Tibial artery (tissue), 4 donors: ENCODE data around the gene RUNX1.

Experiments
- DNase-seq, 2 donors: peaks; one replicate each; pipeline ENCODE4 v3.0.0-alpha.2; 2019
- H3K27ac ChIP-seq, 2 donors: fragments of 200-600 bp; sonication (generic) in 1 of 2; 1 replicate in 1 of 2; 2 replicates in 1 of 2; pipeline ENCODE4 v1.5.1; 2018 to 2019; ENCODE audit warnings: mild to moderate bottlenecking in 1 of 2
- H3K27me3 ChIP-seq, 2 donors: fragments of 200-600 bp; sonication (generic) in 1 of 2; one replicate each; pipeline versions ENCODE4 v1.5.1 to v1.6.0; 2016 to 2019
- H3K36me3 ChIP-seq, 3 donors: fragments of 200-600 bp; sonication (generic) in 2 of 3; one replicate each; pipeline ENCODE4 v1.5.1; 2016 to 2019; ENCODE audit warnings: mild to moderate bottlenecking in 2 of 3
- H3K4me1 ChIP-seq, 4 donors: fragments of 200-600 bp; sonication (generic) in 2 of 4; 1 replicate in 3 of 4; 2 replicates in 1 of 4; pipeline ENCODE4 v1.5.1; 2016 to 2019
- H3K4me3 ChIP-seq, 2 donors: fragments of 200-600 bp; sonication (generic) in 1 of 2; 1 replicate in 1 of 2; 2 replicates in 1 of 2; pipeline ENCODE4 v1.5.1; 2018 to 2019; ENCODE audit warnings: mild to moderate bottlenecking in 2 of 2
- H3K9me3 ChIP-seq, 3 donors: fragments of 200-600 bp; sonication (generic) in 1 of 3; one replicate each; pipeline ENCODE4 v1.5.1; 2016 to 2019
- intact Hi-C: fragments of 100-400 bp; cut with DNase I; formaldehyde crosslinking; loops from one replicate; pipeline ENCODE4 v1.15.0; 2023; ENCODE audit warnings: low total_unique reads
- TF ChIP-seq, protein P1 (sequence below), 2 experiments: fragments of 200-600 bp in 1 of 2; fragments of 450-650 bp in 1 of 2; IDR thresholded peaks; one replicate each; pipeline ENCODE4 v1.5.1; 2017 to 2019; ENCODE audit warnings: antibody characterized with exemption in 2 of 2, mild to moderate bottlenecking in 1 of 2, moderate library complexity in 1 of 2

Gene RUNX1

DNA sequence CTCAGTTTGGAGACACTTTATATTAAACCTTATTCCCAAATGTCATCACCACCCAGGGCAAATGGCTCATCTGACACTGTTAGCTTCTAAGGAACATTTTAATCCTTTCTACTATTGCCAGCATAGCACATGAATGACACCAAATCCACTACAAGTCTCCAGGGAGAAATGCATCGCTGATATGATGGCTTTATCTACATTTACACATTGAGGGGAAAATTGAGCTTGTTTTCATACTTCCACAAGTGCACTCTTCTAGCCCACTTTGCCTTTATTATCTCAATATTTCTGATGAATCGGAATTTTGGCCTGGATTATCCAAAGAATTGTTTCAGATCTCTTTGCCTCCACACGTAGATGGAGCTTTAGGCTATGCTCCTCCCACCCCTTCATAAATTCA is 75.4 kb downstream of the RUNX1 start:
- TF ChIP-seq, protein P1, sequence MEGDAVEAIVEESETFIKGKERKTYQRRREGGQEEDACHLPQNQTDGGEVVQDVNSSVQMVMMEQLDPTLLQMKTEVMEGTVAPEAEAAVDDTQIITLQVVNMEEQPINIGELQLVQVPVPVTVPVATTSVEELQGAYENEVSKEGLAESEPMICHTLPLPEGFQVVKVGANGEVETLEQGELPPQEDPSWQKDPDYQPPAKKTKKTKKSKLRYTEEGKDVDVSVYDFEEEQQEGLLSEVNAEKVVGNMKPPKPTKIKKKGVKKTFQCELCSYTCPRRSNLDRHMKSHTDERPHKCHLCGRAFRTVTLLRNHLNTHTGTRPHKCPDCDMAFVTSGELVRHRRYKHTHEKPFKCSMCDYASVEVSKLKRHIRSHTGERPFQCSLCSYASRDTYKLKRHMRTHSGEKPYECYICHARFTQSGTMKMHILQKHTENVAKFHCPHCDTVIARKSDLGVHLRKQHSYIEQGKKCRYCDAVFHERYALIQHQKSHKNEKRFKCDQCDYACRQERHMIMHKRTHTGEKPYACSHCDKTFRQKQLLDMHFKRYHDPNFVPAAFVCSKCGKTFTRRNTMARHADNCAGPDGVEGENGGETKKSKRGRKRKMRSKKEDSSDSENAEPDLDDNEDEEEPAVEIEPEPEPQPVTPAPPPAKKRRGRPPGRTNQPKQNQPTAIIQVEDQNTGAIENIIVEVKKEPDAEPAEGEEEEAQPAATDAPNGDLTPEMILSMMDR (IDR thresholded peaks at IDR 0.05) = no peak
- intact Hi-C loops = no loop called here
- DNase-seq = no peak
- H3K27me3 ChIP-seq = no peaks in the 10 kb centered on the region
- no peaks in the 10 kb centered on the region for H3K36me3 ChIP-seq
- H3K4me1 ChIP-seq = no peaks in the 10 kb centered on the region
- no peak overlapping the region for H3K4me3 ChIP-seq
- H3K27ac ChIP-seq = no peak overlapping the region
- H3K9me3 ChIP-seq = no peaks in the 10 kb centered on the region

DNA sequence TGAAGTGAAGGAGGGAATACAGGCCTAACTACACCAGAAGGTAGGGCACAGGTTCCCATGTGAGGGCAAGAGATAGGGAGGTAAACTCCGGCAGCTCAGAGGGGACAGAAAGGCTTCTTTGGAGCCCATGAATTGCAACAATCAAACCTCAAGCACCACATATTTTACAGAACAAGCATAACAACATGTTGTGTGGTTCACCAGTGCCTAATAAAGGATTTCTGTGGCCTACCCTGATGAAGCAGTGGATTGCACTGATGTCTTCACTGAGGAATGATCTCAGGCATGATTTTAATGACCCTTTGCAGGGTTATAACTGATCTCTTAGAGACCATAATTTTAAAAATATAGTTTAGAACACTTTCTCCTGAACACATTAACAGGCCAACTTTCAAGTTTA is 77.4 kb downstream of the RUNX1 start:
- H3K4me3 ChIP-seq = no peak overlapping the region
- intact Hi-C loops = no loop called here
- no peak overlapping the region for H3K27ac ChIP-seq
- H3K4me1 ChIP-seq = no peaks in the 10 kb centered on the region
- H3K9me3 ChIP-seq = no peaks in the 10 kb centered on the region
- TF ChIP-seq, protein P1 (IDR thresholded peaks at IDR 0.05) = no peak
- no peaks in the 10 kb centered on the region for H3K36me3 ChIP-seq
- DNase-seq = no peak
- H3K27me3 ChIP-seq = no peaks in the 10 kb centered on the region

- Histone ChIP-seq H3K36me3 (no peaks in the 10 kb centered on the region), H3K27ac (no peak overlapping the region), H3K9me3 (no peaks in the 10 kb centered on the region), H3K4me3 (no peak overlapping the region), H3K27me3 (no peaks in the 10 kb centered on the region), H3K4me1 (no peaks in the 10 kb centered on the region)
- DNase-seq = no peak
- intact Hi-C loops = no loop called here
- TF ChIP-seq, protein P1 (IDR thresholded peaks at IDR 0.05) = no peak
Measured at GRCh38 chr21:34970566-34970965, 78.5 kb downstream of the RUNX1 start.

DNA sequence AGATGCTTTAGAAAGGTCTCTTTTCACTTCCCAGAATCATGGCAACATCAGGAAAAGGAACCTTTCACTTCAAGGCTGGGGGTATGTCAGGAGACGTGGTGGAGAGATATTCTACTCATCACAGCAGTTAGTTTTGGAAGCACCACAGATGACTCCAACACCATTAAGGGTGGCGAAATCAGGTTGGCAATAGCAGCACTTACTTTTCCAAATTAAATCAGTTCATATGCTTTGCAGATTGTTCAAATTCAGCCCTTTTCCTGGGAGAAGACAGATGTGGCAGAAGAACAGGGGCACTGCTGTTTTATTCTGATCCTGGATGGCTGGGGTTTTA is 79.0 kb downstream of the RUNX1 start:
- no peaks in the 10 kb centered on the region for H3K4me1 ChIP-seq

GRCh38 chr21:34969423-34970166 is 79.5 kb downstream of the RUNX1 start:
- no peaks in the 10 kb centered on the region for H3K9me3 ChIP-seq
- H3K27ac ChIP-seq = no peak overlapping the region
- no peaks in the 10 kb centered on the region for H3K36me3 ChIP-seq
- no peaks in the 10 kb centered on the region for H3K27me3 ChIP-seq
- intact Hi-C loops = no loop called here
- TF ChIP-seq, protein P1 (IDR thresholded peaks at IDR 0.05) = no peak
- no peak for DNase-seq
- no peak overlapping the region for H3K4me3 ChIP-seq
- no peaks in the 10 kb centered on the region for H3K4me1 ChIP-seq

More for the DNA sequence above, 79.0 kb downstream of the RUNX1 start:
- no peak overlapping the region for H3K27ac ChIP-seq
- DNase-seq = no peak
- H3K4me3 ChIP-seq = no peak overlapping the region
- TF ChIP-seq, protein P1 (IDR thresholded peaks at IDR 0.05) = no peak
- no peaks in the 10 kb centered on the region for H3K27me3 ChIP-seq
- no peaks in the 10 kb centered on the region for H3K36me3 ChIP-seq
- H3K9me3 ChIP-seq = no peaks in the 10 kb centered on the region
- intact Hi-C loops = no loop called here
